ENCODE measurements around the gene ANKRD63.

Gene ANKRD63

DNA sequence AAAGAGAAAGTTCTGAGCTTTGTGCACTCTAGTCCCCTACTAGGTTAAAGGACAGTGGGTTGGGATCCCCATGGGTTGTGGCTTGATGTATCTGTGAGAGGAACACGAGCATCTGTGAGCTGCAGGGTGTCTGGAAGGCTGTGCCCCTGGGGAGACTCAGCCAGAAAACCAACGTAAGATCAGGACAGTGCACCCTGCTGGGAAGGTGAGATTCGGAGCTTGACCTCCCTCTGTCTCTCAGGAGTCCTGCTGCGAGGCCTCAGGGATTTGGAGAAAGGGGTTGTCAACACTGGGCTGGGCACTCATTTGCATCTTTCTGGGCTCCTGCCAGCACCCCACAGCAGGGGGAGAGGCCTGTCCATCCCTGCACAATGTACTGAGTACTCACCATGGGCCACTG lies 15.2 kb downstream of the ANKRD63 start:
- TF ChIP-seq, protein P1, sequence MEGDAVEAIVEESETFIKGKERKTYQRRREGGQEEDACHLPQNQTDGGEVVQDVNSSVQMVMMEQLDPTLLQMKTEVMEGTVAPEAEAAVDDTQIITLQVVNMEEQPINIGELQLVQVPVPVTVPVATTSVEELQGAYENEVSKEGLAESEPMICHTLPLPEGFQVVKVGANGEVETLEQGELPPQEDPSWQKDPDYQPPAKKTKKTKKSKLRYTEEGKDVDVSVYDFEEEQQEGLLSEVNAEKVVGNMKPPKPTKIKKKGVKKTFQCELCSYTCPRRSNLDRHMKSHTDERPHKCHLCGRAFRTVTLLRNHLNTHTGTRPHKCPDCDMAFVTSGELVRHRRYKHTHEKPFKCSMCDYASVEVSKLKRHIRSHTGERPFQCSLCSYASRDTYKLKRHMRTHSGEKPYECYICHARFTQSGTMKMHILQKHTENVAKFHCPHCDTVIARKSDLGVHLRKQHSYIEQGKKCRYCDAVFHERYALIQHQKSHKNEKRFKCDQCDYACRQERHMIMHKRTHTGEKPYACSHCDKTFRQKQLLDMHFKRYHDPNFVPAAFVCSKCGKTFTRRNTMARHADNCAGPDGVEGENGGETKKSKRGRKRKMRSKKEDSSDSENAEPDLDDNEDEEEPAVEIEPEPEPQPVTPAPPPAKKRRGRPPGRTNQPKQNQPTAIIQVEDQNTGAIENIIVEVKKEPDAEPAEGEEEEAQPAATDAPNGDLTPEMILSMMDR (IDR thresholded peaks at IDR 0.05), result no peak
- no peak overlapping the region for H3K4me3 ChIP-seq
- no peak overlapping the region for H3K27ac ChIP-seq
- DNase-seq (ENCODE audit: low spot score), result no peak

DNA sequence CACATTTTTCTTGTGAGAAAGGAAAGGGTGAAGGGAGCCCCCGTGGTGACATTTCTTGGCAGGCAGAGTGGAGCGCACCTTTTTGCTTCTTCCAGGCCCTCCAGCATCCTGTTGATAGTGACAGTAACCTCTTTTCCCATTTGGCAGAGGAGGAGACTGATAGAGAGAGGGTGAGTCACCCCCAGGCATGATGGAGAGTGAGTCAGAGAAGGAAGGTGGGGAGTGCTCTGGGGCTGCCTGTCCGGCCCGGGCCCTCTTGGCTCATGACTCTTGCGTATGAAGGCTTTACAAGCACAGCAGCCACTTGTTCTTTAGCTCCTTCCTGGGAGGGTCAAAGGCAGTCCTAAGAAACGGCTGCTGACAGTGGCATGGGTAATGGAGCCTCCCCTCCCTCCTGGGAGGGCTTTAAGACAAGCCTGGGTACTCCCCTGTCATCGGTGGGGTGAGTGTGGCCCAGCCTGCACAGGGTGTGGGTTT lies 16.0 kb downstream of the ANKRD63 start:
- Histone ChIP-seq H3K4me3 (no peak overlapping the region), H3K27ac (no peak overlapping the region)
- TF ChIP-seq, protein P1 (IDR thresholded peaks at IDR 0.05), result no peak
- no peak for DNase-seq (ENCODE audit: low spot score)

DNA sequence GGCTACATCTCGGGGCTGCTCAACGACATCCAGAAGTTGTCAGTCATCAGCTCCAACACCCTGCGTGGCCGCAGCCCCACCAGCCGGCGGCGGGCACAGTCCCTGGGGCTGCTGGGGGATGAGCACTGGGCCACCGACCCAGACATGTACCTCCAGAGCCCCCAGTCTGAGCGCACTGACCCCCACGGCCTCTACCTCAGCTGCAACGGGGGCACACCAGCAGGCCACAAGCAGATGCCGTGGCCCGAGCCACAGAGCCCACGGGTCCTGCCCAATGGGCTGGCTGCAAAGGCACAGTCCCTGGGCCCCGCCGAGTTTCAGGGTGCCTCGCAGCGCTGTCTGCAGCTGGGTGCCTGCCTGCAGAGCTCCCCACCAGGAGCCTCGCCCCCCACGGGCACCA lies 17.0 kb downstream of the ANKRD63 start:
- no peak for DNase-seq (ENCODE audit: low spot score)
- Histone ChIP-seq H3K4me3 (no peak overlapping the region), H3K27ac (no peak overlapping the region)
- TF ChIP-seq, protein P1 (IDR thresholded peaks at IDR 0.05), result no peak

DNA sequence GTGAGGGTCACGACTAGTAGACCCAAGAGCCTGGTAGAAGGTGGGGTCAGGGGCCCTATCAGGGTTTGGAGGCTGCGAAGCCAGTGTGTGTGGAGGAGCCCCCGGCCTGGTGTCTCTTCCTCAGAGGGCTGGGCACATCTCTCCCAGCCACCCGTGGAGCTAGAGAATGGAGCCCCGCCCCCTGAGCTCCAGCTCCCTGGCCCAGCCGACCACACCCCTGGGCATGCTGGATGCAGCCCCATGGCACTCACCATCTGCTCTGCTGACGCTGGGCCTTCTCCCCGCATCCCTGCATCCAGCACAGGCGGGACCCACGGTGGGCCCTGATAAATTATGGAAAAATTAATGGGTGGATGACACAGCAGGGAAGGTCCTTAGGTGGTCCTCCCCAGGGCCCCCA lies 17.5 kb downstream of the ANKRD63 start:
- Histone ChIP-seq H3K27ac (no peak overlapping the region), H3K4me3 (no peak overlapping the region)
- DNase-seq (ENCODE audit: low spot score), result no peak
- TF ChIP-seq, protein P1 (IDR thresholded peaks at IDR 0.05), result no peak

DNA sequence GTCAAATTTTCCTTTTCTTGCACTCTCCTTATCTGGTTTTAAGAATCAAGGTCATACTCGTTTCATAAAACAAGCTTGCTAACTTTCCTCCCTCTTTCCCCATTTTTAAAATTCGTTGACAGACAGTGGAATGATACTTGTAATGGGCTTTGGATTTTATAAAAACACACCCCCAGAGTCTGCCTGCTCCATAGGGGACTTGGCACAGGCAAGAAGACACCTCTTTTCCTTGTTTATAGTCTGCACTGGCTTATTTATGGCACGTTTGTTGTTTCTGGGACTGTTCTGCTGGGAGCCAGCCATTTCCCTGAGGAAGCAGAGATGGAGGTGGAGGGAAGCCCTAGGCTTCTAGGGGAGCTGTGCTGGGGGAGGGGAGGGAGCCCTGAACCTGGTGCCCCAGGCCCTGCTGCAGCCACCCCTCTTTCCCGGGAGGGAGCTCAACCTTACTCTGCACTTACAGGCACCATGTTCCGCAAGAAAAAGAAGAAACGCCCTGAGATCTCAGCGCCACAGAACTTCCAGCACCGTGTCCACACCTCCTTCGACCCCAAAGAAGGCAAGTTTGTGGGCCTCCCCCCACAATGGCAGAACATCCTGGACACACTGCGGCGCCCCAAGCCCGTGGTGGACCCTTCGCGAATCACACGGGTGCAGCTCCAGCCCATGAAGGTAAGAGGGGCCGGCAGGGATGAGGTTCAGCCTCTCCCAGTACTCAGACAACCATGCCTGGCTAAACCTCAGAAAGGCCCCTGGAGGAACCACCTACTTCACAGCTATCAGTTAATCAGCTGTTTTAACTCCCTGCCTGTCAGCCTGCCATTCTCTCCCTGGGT lies 18.3 kb downstream of the ANKRD63 start:
- Histone ChIP-seq H3K27ac (no peak overlapping the region), H3K4me3 (no peak overlapping the region)
- no peak for DNase-seq (ENCODE audit: low spot score)
- TF ChIP-seq, protein P1 (IDR thresholded peaks at IDR 0.05), result no peak

DNA sequence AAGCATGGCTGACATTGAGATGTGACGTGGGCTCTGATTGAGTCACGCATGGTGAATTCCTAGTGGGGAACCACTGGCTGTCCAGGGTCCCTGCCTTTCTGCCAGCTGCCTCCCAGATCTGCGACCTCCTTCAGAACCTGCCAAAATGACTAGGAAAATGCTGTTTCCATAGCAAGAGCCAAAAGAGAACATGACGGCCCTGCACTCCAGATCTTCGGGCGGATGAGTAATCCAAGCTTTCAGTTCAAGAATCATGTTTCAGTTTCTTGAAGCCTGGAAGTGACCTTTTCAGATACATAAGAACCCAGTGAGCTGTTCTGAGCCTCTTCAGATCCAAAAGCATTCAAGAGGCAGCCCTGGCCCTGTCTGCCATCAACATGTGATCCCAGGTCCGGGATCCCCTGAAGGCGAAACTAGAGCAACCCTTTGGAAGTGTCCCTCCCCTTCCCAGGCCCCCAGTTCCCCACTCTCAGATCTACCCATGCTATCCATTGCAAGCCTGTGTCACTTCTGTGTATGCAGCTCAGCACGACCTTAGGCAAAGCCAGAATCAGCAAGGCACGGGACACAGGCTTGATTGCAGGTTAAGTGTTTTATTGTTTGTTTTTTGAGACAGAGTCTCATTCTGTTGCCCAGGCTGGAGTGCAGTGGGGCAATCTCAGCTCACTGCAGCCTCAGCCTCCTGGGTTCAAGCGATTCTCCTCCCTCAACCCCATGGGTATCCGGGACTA lies 19.7 kb downstream of the ANKRD63 start:
- TF ChIP-seq, protein P1 (IDR thresholded peaks at IDR 0.05), result no peak
- Histone ChIP-seq H3K27ac (no peak overlapping the region), H3K4me3 (no peak overlapping the region)
- no peak for DNase-seq (ENCODE audit: low spot score)

All from coronary artery (tissue), 2 donors.